ENCODE results near the gene DLG1. TPM values are rescaled to one million over a fixed set of nuclear protein-coding genes. Genes with fewer than 3 reads are reported as not detected.
"Not testable (repeated sequence)": the region's sequence is repeated elsewhere in the genome, so short reads cannot be mapped to it uniquely, and the experiment has no call there.

Gene DLG1
- total and polyA plus RNA-seq, 4 experiments from 2014 or later, result 21.4 to 92.1 (median 61.2) TPM

DNA sequence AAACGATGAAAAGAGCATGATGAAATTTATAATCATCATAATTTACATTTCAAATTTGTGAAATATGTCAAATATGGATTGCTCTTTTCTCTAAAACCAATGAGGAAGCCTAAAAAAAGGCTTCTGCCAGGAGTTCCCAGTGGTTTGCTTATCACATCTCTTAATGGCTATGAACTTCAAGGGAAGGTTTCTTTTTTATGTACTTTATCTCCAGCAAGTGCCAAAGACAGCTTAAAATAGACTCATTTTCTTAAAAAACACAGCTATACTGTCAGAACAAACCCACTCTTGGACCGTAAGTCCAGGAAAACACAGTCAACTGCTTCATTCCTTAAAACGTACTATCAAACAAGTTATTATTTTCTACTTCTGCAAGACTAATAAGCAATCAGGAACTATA is 80.2 kb downstream of the DLG1 start:
- CTCF ChIA-PET (ENCODE audit: partially characterized antibody), result interaction anchor here (0.6 kb wide), 1 partner anchor 301 kb away, joined by 3 read pairs; no protein-coding TSS in a partner anchor
- peaks cover 30% of the 10 kb centered on the region for H3K4me1 ChIP-seq (ENCODE audit: insufficient read depth, low read length)
- H3K4me3 ChIP-seq (ENCODE audit: low read length in 2 of 2), result no peak overlapping the region
- Mint-ChIP-seq H3K4me1 (peaks cover 31 to 49% (median 40%) of the 10 kb centered on the region in 4 donors), H3K4me3 (no peak overlapping the region), H3K27ac (no peak overlapping the region), H3K9me3 (no peaks in the 10 kb centered on the region), H3K36me3 (peaks cover 3 to 4% of the 10 kb centered on the region in 2 donors), H3K27me3 (no peaks in the 10 kb centered on the region)
- H3K27ac ChIP-seq (ENCODE audit: low read depth, low read length), result no peak overlapping the region
- H3K27me3 ChIP-seq (ENCODE audit: insufficient read depth, low read length), result no peaks in the 10 kb centered on the region
- H3K9me3 ChIP-seq (ENCODE audit: control insufficient read depth in 1 of 2, low read length in 2 of 2), result no peaks in the 10 kb centered on the region
- no peaks in the 10 kb centered on the region for H3K36me3 ChIP-seq (ENCODE audit: insufficient read depth, low read length)
- no peak for DNase-seq
- intact Hi-C loops (cut with micrococcal nuclease), result no loop called here
- POLR2A ChIA-PET (ENCODE audit: partially characterized antibody), result no interaction called here

DNA sequence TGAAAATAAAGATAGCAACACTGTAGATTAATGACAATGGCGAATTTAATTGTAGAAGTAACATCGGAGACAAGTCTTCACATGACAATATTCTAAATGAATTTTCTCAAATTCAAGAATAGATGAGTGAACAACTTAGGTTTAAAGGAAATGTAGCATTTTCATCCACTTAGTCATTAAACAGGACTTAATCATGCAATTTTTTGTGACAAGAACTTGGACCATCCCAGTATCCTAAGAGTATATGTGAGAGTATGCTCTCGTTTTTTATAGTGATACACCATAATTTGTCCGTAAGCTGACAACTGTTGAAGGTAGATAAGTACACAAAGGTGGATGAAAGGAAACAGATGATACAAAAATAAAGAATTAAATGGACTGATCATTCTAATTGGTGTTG is 81.5 kb downstream of the DLG1 start:
- Histone ChIP-seq H3K4me3 (ENCODE audit: low read length in 2 of 2) (no peak overlapping the region), H3K27ac (ENCODE audit: low read depth, low read length) (no peak overlapping the region), H3K36me3 (ENCODE audit: insufficient read depth, low read length) (no peaks in the 10 kb centered on the region), H3K27me3 (ENCODE audit: insufficient read depth, low read length) (no peaks in the 10 kb centered on the region), H3K4me1 (ENCODE audit: insufficient read depth, low read length) (peaks cover 24% of the 10 kb centered on the region), H3K9me3 (ENCODE audit: control insufficient read depth in 1 of 2, low read length in 2 of 2) (no peaks in the 10 kb centered on the region)
- peaks cover 29 to 48% (median 40%) of the 10 kb centered on the region in 4 donors for H3K4me1 Mint-ChIP-seq
- H3K27me3 Mint-ChIP-seq, result no peaks in the 10 kb centered on the region
- intact Hi-C loops (cut with micrococcal nuclease), result no loop called here
- ChIA-PET POLR2A (ENCODE audit: partially characterized antibody) (no interaction called here), CTCF (ENCODE audit: partially characterized antibody) (no interaction called here)
- DNase-seq, result no peak
- H3K4me3 Mint-ChIP-seq, result no peak overlapping the region
- H3K27ac Mint-ChIP-seq, result no peak overlapping the region
- H3K36me3 Mint-ChIP-seq, result peaks cover 6 to 11% of the 10 kb centered on the region in 2 donors
- H3K9me3 Mint-ChIP-seq, result peaks cover 0 to 4% (median 0%) of the 10 kb centered on the region in 8 donors

- H3K4me3 ChIP-seq (ENCODE audit: low read length in 2 of 2), result no peak overlapping the region
- Mint-ChIP-seq H3K4me1 (peaks cover 31 to 49% (median 43%) of the 10 kb centered on the region in 4 donors), H3K4me3 (no peak overlapping the region), H3K27me3 (no peaks in the 10 kb centered on the region), H3K36me3 (peaks cover 6 to 17% of the 10 kb centered on the region in 2 donors), H3K9me3 (peaks cover 0 to 7% (median 3%) of the 10 kb centered on the region in 8 donors), H3K27ac (no peak overlapping the region)
- H3K4me1 ChIP-seq (ENCODE audit: insufficient read depth, low read length), result peaks cover 24% of the 10 kb centered on the region
- H3K36me3 ChIP-seq (ENCODE audit: insufficient read depth, low read length), result no peaks in the 10 kb centered on the region
- no peak overlapping the region for H3K27ac ChIP-seq (ENCODE audit: low read depth, low read length)
- ChIA-PET CTCF (ENCODE audit: partially characterized antibody) (no interaction called here), POLR2A (ENCODE audit: partially characterized antibody) (interaction anchor here (0.6 to 0.8 kb wide), 2 partner anchors 8 to 498 kb away, joined by 3 read pairs; no protein-coding TSS in a partner anchor)
- H3K9me3 ChIP-seq (ENCODE audit: control insufficient read depth in 1 of 2, low read length in 2 of 2), result no peaks in the 10 kb centered on the region
- DNase-seq, result no peak
- intact Hi-C loops (cut with micrococcal nuclease), result no loop called here
- H3K27me3 ChIP-seq (ENCODE audit: insufficient read depth, low read length), result no peaks in the 10 kb centered on the region
Measured at GRCh38 chr3:197216169-197216860, 82.1 kb downstream of the DLG1 start.

DNA sequence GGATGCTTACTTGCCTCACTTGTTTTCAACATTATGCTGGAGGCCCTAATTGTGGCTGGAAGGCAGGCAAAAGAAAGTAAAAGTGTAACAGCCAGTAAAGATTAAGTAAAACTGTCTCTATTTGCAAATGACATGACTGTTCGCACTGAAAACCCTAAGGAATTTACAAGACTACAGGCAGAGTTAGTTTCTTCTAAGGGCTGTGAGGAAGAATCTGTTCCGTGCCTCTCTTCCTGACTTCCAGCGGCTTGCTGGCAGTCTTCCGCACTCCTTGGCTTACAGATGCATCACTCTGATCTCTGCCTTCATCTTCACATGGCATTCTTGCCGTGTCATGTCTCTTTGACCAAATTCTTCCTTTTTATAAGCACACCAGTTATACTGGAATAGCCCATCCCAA is 86.1 kb downstream of the DLG1 start:
- intact Hi-C loops (cut with micrococcal nuclease), result no loop called here
- POLR2A ChIA-PET (ENCODE audit: partially characterized antibody), result no interaction called here
- H3K27me3 Mint-ChIP-seq, result no peaks in the 10 kb centered on the region
- Histone ChIP-seq H3K36me3 (ENCODE audit: insufficient read depth, low read length) (no peaks in the 10 kb centered on the region), H3K27ac (ENCODE audit: low read depth, low read length) (no peak overlapping the region), H3K4me3 (ENCODE audit: low read length in 2 of 2) (no peak overlapping the region), H3K4me1 (ENCODE audit: insufficient read depth, low read length) (peaks cover 28% of the 10 kb centered on the region), H3K9me3 (ENCODE audit: control insufficient read depth in 1 of 2, low read length in 2 of 2) (no peaks in the 10 kb centered on the region), H3K27me3 (ENCODE audit: insufficient read depth, low read length) (no peaks in the 10 kb centered on the region)
- no peak for DNase-seq
- CTCF ChIA-PET (ENCODE audit: partially characterized antibody), result no interaction called here
- peaks cover 3 to 17% of the 10 kb centered on the region in 2 donors for H3K36me3 Mint-ChIP-seq
- H3K9me3 Mint-ChIP-seq, result peaks cover 0 to 7% (median 3%) of the 10 kb centered on the region in 8 donors
- no peak overlapping the region for H3K4me3 Mint-ChIP-seq
- H3K4me1 Mint-ChIP-seq, result peaks cover 41 to 71% (median 62%) of the 10 kb centered on the region in 4 donors
- H3K27ac Mint-ChIP-seq, result no peak overlapping the region

- H3K9me3 Mint-ChIP-seq; intact Hi-C loops (cut with micrococcal nuclease); DNase-seq; H3K27me3 ChIP-seq (ENCODE audit: insufficient read depth, low read length); POLR2A ChIA-PET (ENCODE audit: partially characterized antibody); H3K9me3 ChIP-seq (ENCODE audit: control insufficient read depth in 1 of 2, low read length in 2 of 2); H3K36me3 ChIP-seq (ENCODE audit: insufficient read depth, low read length); H3K27ac Mint-ChIP-seq; H3K27ac ChIP-seq (ENCODE audit: low read depth, low read length); CTCF ChIA-PET (ENCODE audit: partially characterized antibody); H3K27me3 Mint-ChIP-seq; H3K4me3 ChIP-seq (ENCODE audit: low read length in 2 of 2): not testable (repeated sequence)
- Mint-ChIP-seq H3K4me1 (peaks cover 37 to 72% (median 61%) of the 10 kb centered on the region in 4 donors), H3K36me3 (peaks cover 3 to 17% of the 10 kb centered on the region in 2 donors), H3K4me3 (peak overlapping the region in 1 of 8 donors; percentile 14)
- peaks cover 28% of the 10 kb centered on the region for H3K4me1 ChIP-seq (ENCODE audit: insufficient read depth, low read length)
Measured at GRCh38 chr3:197211698-197212097, 86.7 kb downstream of the DLG1 start.

DNA sequence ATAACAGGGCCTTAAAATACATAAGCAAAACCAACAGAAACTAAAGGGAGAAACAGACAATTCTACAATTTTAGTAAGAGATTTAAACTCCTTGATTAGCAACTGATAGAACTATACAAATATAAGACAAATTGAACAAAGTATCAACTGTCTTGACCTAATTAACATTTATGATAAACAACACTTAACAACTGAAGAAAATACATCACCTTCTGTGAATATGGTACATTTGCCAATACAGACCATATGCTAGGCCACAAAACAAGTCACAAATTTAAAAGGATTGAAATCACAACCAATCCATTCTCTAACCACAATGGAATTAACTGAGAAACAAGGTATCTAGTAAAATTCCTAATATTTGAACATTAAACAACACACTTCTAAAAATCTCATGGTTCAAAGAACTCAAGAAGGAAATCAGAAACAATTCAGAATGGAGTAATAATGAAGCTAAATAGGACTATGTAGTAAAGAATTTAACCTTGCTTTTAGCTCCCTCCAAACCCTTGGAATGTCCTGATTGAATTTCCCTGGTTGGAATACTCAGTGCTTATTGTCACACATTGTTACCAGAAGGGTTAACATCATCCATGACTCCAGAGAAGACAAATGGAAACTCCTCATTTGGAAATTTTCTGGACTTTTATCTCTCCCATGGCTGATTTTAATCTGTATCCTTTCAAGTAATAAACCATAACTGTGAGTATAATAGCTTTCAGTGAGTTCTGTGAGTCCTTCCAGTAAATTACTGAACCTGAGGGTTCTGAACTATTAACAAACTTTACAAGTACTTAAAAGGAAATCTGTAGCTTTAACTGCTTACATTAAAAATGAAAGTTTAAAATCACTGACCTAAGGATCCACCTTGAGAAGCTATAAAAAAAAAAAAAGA is 88.8 kb downstream of the DLG1 start:
- ChIA-PET POLR2A (ENCODE audit: partially characterized antibody) (no interaction called here), CTCF (ENCODE audit: partially characterized antibody) (interaction anchor here (0.6 to 0.9 kb wide), 2 partner anchors 15 to 23 kb away, joined by 3 read pairs; no protein-coding TSS in a partner anchor)
- no peaks in the 10 kb centered on the region for H3K27me3 Mint-ChIP-seq
- Histone ChIP-seq H3K27ac (ENCODE audit: low read depth, low read length) (no peak overlapping the region), H3K9me3 (ENCODE audit: control insufficient read depth in 1 of 2, low read length in 2 of 2) (no peaks in the 10 kb centered on the region), H3K4me3 (ENCODE audit: low read length in 2 of 2) (no peak overlapping the region), H3K36me3 (ENCODE audit: insufficient read depth, low read length) (no peaks in the 10 kb centered on the region), H3K4me1 (ENCODE audit: insufficient read depth, low read length) (peaks cover 24% of the 10 kb centered on the region), H3K27me3 (ENCODE audit: insufficient read depth, low read length) (no peaks in the 10 kb centered on the region)
- DNase-seq, result no peak
- peak overlapping the region in 6 of 8 donors; percentile 11 to 46 (median 24) for H3K4me3 Mint-ChIP-seq
- H3K36me3 Mint-ChIP-seq, result peaks cover 3 to 17% of the 10 kb centered on the region in 2 donors
- intact Hi-C loops (cut with micrococcal nuclease), result no loop called here
- H3K27ac Mint-ChIP-seq, result peak overlapping the region in 3 of 7 donors; percentile 9 to 83 (median 55)
- H3K9me3 Mint-ChIP-seq, result peaks cover 0 to 7% (median 3%) of the 10 kb centered on the region in 8 donors
- peaks cover 34 to 69% (median 58%) of the 10 kb centered on the region in 4 donors for H3K4me1 Mint-ChIP-seq

DNA sequence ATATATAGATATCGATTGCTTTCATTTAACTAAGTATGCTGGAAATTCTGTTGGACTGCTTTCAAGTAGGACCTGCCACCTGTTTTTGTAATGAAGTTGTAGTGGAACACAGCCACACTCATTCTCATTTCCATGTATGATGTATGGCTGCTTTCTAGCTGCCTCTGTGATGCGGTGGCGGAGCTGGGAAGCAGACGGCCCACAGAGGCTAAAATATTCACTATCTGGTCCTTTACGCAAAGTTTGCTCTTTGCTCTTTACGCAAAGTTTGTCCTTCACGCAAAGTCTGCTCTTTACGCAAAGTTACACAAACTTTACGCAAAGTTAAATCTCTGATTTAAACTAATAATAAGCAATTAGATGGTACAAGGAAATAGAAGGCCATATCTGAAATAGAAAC is 91.5 kb downstream of the DLG1 start:
- Mint-ChIP-seq H3K4me1 (peaks cover 40 to 81% (median 69%) of the 10 kb centered on the region in 4 donors), H3K36me3 (peaks cover 0 to 6% of the 10 kb centered on the region in 2 donors), H3K4me3 (no peak overlapping the region), H3K27ac (peak overlapping the region in 1 of 7 donors; percentile 44), H3K9me3 (peaks cover 0 to 5% (median 3%) of the 10 kb centered on the region in 8 donors), H3K27me3 (no peaks in the 10 kb centered on the region)
- H3K36me3 ChIP-seq (ENCODE audit: insufficient read depth, low read length), result no peaks in the 10 kb centered on the region
- no peak for DNase-seq
- POLR2A ChIA-PET (ENCODE audit: partially characterized antibody), result no interaction called here
- H3K27ac ChIP-seq (ENCODE audit: low read depth, low read length), result no peak overlapping the region
- H3K27me3 ChIP-seq (ENCODE audit: insufficient read depth, low read length), result no peaks in the 10 kb centered on the region
- H3K4me3 ChIP-seq (ENCODE audit: low read length in 2 of 2), result no peak overlapping the region
- peaks cover 34% of the 10 kb centered on the region for H3K4me1 ChIP-seq (ENCODE audit: insufficient read depth, low read length)
- H3K9me3 ChIP-seq (ENCODE audit: control insufficient read depth in 1 of 2, low read length in 2 of 2), result no peaks in the 10 kb centered on the region
- CTCF ChIA-PET (ENCODE audit: partially characterized antibody), result no interaction called here
- intact Hi-C loops (cut with micrococcal nuclease), result no loop called here

All from CD4-positive, alpha-beta memory T cell (primary cell).